Measurements from ENCODE around the gene METTL16. TPM values are rescaled to one million over a fixed set of nuclear protein-coding genes. Genes with fewer than 3 reads are reported as not detected.
A peak's percentile ranks its signal among the peaks of the same experiment; 100 is the strongest.

The METTL16 gene
- polyA plus RNA-seq, 1 of the 3 experiments (the other 2 are of a cell fraction) = 8.1 TPM

GRCh38 chr17:2459917-2460271, 51.8 kb downstream of the METTL16 start:
- ChIA-PET POLR2A (no interaction called here), CTCF (no interaction called here)
- Histone ChIP-seq H3K9me2 (no peaks in the 10 kb centered on the region), H3K9ac (no peak overlapping the region), H3K36me3 (replicated peaks in 1 of 2; ENCODE audit: control insufficient read depth in 1 of 2, insufficient read depth in 2 of 2, low read length in 1 of 2) (peaks cover 17 to 29% of the 10 kb centered on the region in 2 experiments), H3K4me1 (ENCODE audit: control insufficient read depth in 1 of 2, insufficient read depth in 2 of 2, low read depth in 1 of 2, low read length in 1 of 2) (peaks cover 0 to 6% of the 10 kb centered on the region in 2 experiments; a peak in 1 of 4 replicates), H4K20me1 (ENCODE audit: insufficient read depth) (no peaks in the 10 kb centered on the region), H3K9me3 (no peaks in the 10 kb centered on the region), H2AFZ (ENCODE audit: low read depth) (no peak overlapping the region), H3K4me3 (ENCODE audit: low read depth in 2 of 2, low read length in 1 of 2) (no peak overlapping the region), H3F3A (replicated peaks; ENCODE audit: insufficient read depth) (peaks cover 22% of the 10 kb centered on the region), H3K79me2 (ENCODE audit: insufficient read depth) (no peaks in the 10 kb centered on the region; the same call in 1 of the 2 replicates), H3K4me2 (no peak overlapping the region), H3K27ac (ENCODE audit: low read depth in 2 of 2, low read length in 1 of 2) (peak overlapping the region in 1 of 2 experiments; percentile 68; a peak in 2 of 4 replicates), H3K27me3 (ENCODE audit: insufficient read depth) (no peaks in the 10 kb centered on the region)
- WGBS (ENCODE audit: low lambda C conversion rate) = 84% methylated on average over 3 of the region's 3 CpGs
- no peak for DNase-seq
- TF ChIP-seq NFIC (IDR thresholded peaks at IDR 0.05; ENCODE audit: borderline replicate concordance) = no peak
- no peak for TF ChIP-seq PBX3 (IDR thresholded peaks at IDR 0.05)
- no peak for TF ChIP-seq ELF1 (IDR thresholded peaks at IDR 0.05)
- no peak for TF ChIP-seq FOXM1 (IDR thresholded peaks at IDR 0.05; ENCODE audit: low read depth)
- TF ChIP-seq TCF12 (IDR thresholded peaks at IDR 0.05) = no peak
- TF ChIP-seq MEF2A (IDR thresholded peaks at IDR 0.05; ENCODE audit: borderline replicate concordance, low read depth) = no peak
- TF ChIP-seq RXRA (IDR thresholded peaks at IDR 0.05; ENCODE audit: borderline replicate concordance, low read depth) = no peak
- no peak for TF ChIP-seq YY1 (IDR thresholded peaks at IDR 0.05; ENCODE audit: low read depth)
- no peak for TF ChIP-seq POLR2AphosphoS5 (IDR thresholded peaks at IDR 0.05; ENCODE audit: low read depth, low read length)
- no peak for TF ChIP-seq NRF1 (IDR thresholded peaks at IDR 0.05; ENCODE audit: low read depth, low read length)
- no peak for TF ChIP-seq REST (IDR thresholded peaks at IDR 0.05; ENCODE audit: low read depth, low read length)
- no peak for TF ChIP-seq USF1 (IDR thresholded peaks at IDR 0.05; ENCODE audit: borderline replicate concordance, low read depth)
- TF ChIP-seq SMC3 (IDR thresholded peaks at IDR 0.05; ENCODE audit: low read depth, low read length) = no peak
- no peak for TF ChIP-seq ZBTB33 (IDR thresholded peaks at IDR 0.05; ENCODE audit: borderline replicate concordance, low read depth)
- no peak for TF ChIP-seq RCOR1 (IDR thresholded peaks at IDR 0.05; ENCODE audit: low read length)
- TF ChIP-seq EZH2phosphoT487 (IDR thresholded peaks at IDR 0.05; ENCODE audit: borderline replicate concordance, low read depth) = no peak
- TF ChIP-seq MAX (IDR thresholded peaks at IDR 0.05; ENCODE audit: low read depth) = no peak

All from SK-N-SH (cell line).